Cardiac fibroblast (primary cell): ENCODE measurements around the gene ENTREP1.
A peak's percentile ranks its signal among the peaks of the same experiment; 100 is the strongest.

Source experiments
- DNase-seq, 2 donors: peaks; one replicate each; pipeline versions ENCODE4 v3.0.0 to v3.0.0-alpha.2; 2010; ENCODE audit warnings: low read depth in 2 of 2
- H3K4me3 ChIP-seq, 2 donors: replicated peaks in 1 of 2; 1 replicate in 1 of 2; 2 replicates in 1 of 2; pipeline ENCODE4 v1.5.1; 2011; ENCODE audit warnings: low read depth in 2 of 2, low read length in 2 of 2, mild to moderate bottlenecking in 2 of 2, moderate library complexity in 1 of 2
- TF ChIP-seq, protein P1 (sequence below): IDR thresholded peaks from one replicate; pipeline ENCODE4 v1.5.1; 2011; ENCODE audit warnings: low read depth, mild to moderate bottlenecking, low read length, inconsistent platforms

The ENTREP1 gene

DNA sequence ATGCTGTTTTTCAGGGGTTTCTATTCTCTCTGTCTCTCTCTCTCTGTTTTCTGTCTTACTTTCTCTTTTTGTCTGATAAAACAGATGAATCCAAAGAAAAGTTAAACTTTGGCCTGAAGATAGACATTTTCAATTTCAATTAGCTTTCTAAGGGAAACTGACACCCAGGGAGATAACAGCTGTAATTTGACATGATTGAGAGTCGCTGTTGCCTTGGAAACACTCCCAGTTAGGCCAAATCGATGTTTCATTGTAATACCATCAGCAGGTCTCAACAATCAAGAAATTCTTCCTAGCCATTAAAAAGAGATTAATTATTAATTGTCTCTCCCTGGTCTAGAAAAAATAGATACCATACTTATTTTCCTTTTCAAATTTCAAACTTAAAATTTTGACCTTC, 53.0 kb downstream of the ENTREP1 start:
- TF ChIP-seq, protein P1, sequence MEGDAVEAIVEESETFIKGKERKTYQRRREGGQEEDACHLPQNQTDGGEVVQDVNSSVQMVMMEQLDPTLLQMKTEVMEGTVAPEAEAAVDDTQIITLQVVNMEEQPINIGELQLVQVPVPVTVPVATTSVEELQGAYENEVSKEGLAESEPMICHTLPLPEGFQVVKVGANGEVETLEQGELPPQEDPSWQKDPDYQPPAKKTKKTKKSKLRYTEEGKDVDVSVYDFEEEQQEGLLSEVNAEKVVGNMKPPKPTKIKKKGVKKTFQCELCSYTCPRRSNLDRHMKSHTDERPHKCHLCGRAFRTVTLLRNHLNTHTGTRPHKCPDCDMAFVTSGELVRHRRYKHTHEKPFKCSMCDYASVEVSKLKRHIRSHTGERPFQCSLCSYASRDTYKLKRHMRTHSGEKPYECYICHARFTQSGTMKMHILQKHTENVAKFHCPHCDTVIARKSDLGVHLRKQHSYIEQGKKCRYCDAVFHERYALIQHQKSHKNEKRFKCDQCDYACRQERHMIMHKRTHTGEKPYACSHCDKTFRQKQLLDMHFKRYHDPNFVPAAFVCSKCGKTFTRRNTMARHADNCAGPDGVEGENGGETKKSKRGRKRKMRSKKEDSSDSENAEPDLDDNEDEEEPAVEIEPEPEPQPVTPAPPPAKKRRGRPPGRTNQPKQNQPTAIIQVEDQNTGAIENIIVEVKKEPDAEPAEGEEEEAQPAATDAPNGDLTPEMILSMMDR = no peak
- no peak for DNase-seq
- H3K4me3 ChIP-seq = no peak overlapping the region

DNA sequence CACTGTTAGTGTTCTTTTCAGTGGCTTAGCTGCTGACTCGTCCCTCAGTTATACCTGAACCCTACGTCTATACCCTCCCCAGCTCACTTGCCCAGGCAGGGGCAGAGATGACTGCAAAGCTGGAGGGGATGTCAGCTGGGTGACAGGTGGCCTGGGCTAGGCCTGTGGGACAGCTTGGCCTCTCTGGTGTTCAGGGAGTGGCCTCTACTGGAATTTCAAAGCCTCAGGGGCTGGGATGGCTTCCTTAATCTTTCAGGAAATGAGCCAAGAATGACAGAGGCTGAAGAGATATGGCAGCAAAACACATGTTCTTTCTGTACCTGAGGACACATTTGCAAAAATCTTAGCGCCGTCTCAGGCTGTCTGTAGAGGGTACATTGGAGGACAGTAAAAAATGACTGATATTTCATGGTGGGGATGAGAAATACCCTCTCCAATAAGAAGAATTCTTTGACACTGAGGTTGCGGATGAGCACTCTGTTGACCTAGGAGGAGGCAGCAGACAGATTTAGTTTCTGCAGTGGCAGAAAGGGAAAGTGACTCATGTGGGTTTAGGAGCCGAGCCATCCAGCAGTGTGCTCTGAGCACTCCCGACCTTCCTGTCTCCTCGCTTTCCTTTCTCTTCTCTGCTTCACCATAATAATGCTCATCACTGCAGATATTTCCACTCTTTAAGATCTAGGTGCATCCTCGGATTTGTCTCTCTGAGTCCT, 54.4 kb downstream of the ENTREP1 start:
- TF ChIP-seq, protein P1 = no peak
- H3K4me3 ChIP-seq = no peak overlapping the region
- peak; percentile 55 to 69 for DNase-seq

DNA sequence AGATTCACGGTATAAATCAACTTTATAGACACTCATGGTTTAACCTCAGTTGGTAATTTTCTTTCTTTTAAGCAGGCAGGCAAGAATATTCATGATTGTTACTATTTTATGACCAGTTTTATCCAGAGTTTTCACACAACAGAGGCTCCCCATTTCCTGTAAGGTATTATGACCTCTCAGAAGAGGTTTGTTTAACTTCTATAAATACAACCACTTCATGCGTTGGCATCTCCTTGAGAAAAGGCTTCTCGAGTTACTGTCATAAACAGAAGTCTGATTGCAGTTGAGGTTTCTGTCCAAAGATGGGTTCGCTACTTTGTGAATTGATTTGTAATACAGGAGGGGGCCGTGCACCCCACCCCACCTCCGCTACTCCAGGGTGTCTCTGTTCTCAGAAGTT, 55.3 kb downstream of the ENTREP1 start:
- H3K4me3 ChIP-seq = no peak overlapping the region
- DNase-seq = no peak
- TF ChIP-seq, protein P1 = no peak

DNA sequence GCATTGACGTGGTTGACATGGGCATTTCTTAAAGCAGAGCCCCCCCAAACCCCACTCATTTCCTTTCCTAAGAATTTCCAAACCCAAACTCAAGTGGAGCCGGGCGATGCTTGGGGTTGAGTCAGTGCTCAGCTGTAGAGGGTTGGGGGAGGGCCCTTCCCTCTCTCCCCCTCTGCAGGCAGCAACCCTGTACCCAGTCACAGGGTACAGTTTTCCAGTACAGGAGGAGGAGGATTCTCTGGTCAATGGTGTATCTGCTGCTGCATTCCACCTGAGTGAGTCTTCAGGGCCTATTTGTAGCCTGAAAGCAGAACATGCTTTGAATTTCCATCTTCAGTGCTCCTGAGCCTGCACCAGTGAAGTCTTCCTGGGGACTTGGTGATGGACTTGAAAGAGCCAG, 55.8 kb downstream of the ENTREP1 start:
- TF ChIP-seq, protein P1 = no peak
- DNase-seq = peak in 1 of 2 donors; percentile 43
- H3K4me3 ChIP-seq = no peak overlapping the region

DNA sequence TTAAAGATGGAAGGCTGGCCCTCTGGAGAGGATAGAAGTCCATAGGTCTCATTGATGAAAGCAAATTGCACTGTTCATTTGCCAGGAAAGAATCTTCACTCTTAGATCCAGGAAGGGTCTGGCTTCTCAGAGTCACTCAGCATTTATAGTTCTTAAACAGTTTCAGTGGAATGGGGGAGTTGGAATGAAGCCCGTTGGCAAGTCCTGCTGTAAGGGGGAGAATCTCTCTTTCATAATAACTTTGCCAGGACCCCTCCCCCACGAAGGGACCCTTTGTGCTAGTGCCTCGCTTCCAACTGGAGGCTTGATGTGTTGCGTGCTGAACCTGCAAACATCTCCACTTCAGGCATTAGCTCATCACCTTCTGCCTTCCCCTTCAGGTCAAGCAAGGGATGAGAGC, 57.1 kb downstream of the ENTREP1 start:
- no peak overlapping the region for H3K4me3 ChIP-seq
- DNase-seq = no peak
- TF ChIP-seq, protein P1 = no peak

DNA sequence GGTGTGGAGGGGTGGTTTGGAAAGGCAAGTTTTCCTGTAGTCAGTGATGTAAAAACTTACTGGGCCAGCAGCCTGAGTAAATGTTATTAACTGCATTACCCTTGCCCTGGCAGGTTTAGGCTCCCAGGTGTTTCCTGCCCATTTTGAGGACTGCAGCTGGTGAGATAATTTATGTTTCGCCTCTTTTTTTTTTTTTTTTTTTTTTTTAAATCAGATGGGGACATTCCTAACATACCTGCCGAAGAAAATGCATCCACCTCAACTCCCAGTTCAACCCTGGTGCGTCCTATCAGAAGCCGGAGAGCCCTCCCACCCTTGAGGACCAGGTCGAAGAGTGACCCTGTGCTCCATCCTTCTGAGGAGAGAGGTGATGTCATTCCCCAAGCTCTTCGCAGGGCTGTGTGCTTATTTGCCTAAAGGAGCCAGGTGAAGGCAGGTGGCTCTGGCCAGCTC, 60.6 kb downstream of the ENTREP1 start:
- H3K4me3 ChIP-seq = no peak overlapping the region
- TF ChIP-seq, protein P1 = no peak
- no peak for DNase-seq

DNA sequence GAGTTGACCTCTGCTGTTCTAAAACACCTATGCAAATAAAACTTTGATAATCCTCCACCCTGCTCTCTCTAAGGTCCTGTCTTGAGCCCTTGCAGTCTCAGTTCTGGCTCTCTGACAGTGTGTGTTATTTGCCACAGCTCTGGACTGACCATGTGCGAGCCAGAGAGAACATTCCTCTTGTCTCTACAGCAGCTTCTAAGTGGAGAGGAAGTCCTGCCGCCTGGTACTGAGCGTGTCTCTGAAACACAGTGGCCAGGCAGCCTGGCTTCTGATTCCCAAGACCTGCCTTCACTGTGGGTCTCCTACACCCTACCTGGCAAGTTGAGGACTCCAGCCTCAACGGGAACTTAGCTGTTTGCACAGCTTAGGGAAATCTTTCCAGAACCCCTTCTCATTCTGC, 61.6 kb downstream of the ENTREP1 start:
- no peak for DNase-seq
- no peak overlapping the region for H3K4me3 ChIP-seq
- TF ChIP-seq, protein P1 = no peak
